GM12873 (cell line): ENCODE data around the gene KREMEN1.

Experiments
- CTCF ChIP-seq: IDR thresholded peaks from 2 replicates; pipeline ENCODE4 v1.5.1; 2012; ENCODE audit warnings: low read depth, mild to moderate bottlenecking, moderate library complexity, low read length, control low read depth; ENCODE audit not compliant: insufficient read depth; ENCODE audit errors: missing control alignments

The KREMEN1 gene

GRCh38 chr22:29122041-29122440, 49.2 kb downstream of the KREMEN1 start:
- TF ChIP-seq CTCF: no peak

- TF ChIP-seq CTCF: no peak
These were observed 52.1 kb downstream of the KREMEN1 start for GRCh38 chr22:29124777-29125442.

GRCh38 chr22:29125443-29125778, 52.6 kb downstream of the KREMEN1 start:
- no peak for TF ChIP-seq CTCF

GRCh38 chr22:29125844-29126243, 53.0 kb downstream of the KREMEN1 start:
- TF ChIP-seq CTCF: no peak

- no peak for TF ChIP-seq CTCF
These were observed 54.0 kb downstream of the KREMEN1 start for GRCh38 chr22:29126670-29127395.

- no peak for TF ChIP-seq CTCF
These were observed 56.3 kb downstream of the KREMEN1 start for GRCh38 chr22:29128891-29129807.

GRCh38 chr22:29129808-29130140, 56.9 kb downstream of the KREMEN1 start:
- TF ChIP-seq CTCF: no peak
